Endothelial cell of umbilical vein (primary cell): ENCODE measurements around the gene APBB2. TPM values are rescaled to one million over a fixed set of nuclear protein-coding genes. Genes with fewer than 3 reads are reported as not detected.

Source experiments
- BruUV-seq: library from RNA; stranded (reverse); fragments of 400-500 nt; replicated peaks from 2 replicates; lab custom pipeline; 2021; lab: Mats Ljungman, UMichigan
- CTCF ChIA-PET: fragments of 300-600, 350-600 bp; sonication (Branson Sonifier 250); formaldehyde crosslinking; loops from one replicate; lab custom pipeline; 2021; ENCODE audit warnings: antibody characterized with exemption, inconsistent platforms; lab: Charles Lee
- POLR2A ChIA-PET: fragments of 300-600, 350-600 bp; sonication (Branson Sonifier 250); formaldehyde crosslinking; loops from one replicate; lab custom pipeline; 2021; ENCODE audit warnings: antibody characterized with exemption, inconsistent platforms; lab: Charles Lee
- DNase-seq: peaks from one replicate; pipeline ENCODE4 v3.0.0-alpha.2; 2011; ENCODE audit warnings: low read depth, low spot score
- FAIRE-seq: peaks from 2 replicates; lab custom pipeline; 2011; peaks lifted over from hg19 to GRCh38; lab: Jason Lieb, UNC
- H2AFZ ChIP-seq: 2 replicates; pipeline ENCODE4 v1.6.0; 2012; ENCODE audit warnings: low read depth, low read length, control low read depth, inconsistent platforms
- H3K27ac ChIP-seq: 2 replicates; pipeline ENCODE4 v1.5.1; 2011; ENCODE audit warnings: low read depth, mild to moderate bottlenecking, control low read depth, low read length, moderate library complexity; ENCODE audit not compliant: insufficient read depth
- H3K27me3 ChIP-seq, 2 experiments: 2 replicates each; pipeline versions ENCODE4 v1.6.0 to v1.6.1; 2011; ENCODE audit warnings: low read length in 2 of 2, mixed read lengths in 1 of 2; ENCODE audit not compliant: control insufficient read depth in 2 of 2, insufficient read depth in 2 of 2
- H3K36me3 ChIP-seq, 2 experiments: 2 replicates in 1 of 2; 3 replicates in 1 of 2; pipeline ENCODE4 v1.5.1; 2011; ENCODE audit warnings: low read length in 2 of 2, mild to moderate bottlenecking in 1 of 2, moderate library complexity in 1 of 2; ENCODE audit not compliant: control insufficient read depth in 2 of 2, insufficient read depth in 2 of 2; ENCODE audit errors: extremely low read depth in 1 of 2
- H3K4me1 ChIP-seq: 3 replicates; pipeline ENCODE4 v1.5.1; 2011; ENCODE audit warnings: mild to moderate bottlenecking, low read length; ENCODE audit not compliant: control insufficient read depth, insufficient read depth; ENCODE audit errors: extremely low read depth
- H3K4me2 ChIP-seq: 2 replicates; pipeline ENCODE4 v1.6.1; 2011; ENCODE audit warnings: low read length, control low read depth, mixed read lengths; ENCODE audit not compliant: insufficient read depth
- H3K4me3 ChIP-seq, 3 experiments: fragments of 200-600 bp in 1 of 3; sonication (generic), shearing (Covaris generic) in 1 of 3; replicated peaks in 1 of 3; 2 replicates each; pipeline ENCODE4 v1.5.1; 2011 to 2016; ENCODE audit warnings: control low read depth in 3 of 3, low read length in 3 of 3, mild to moderate bottlenecking in 2 of 3, inconsistent platforms in 1 of 3, low read depth in 1 of 3, moderate library complexity in 1 of 3; ENCODE audit not compliant: insufficient read depth in 1 of 3
- H3K79me2 ChIP-seq: 2 replicates; pipeline ENCODE4 v1.6.0; 2012; ENCODE audit warnings: low read length, inconsistent platforms; ENCODE audit not compliant: control insufficient read depth, insufficient read depth
- H3K9ac ChIP-seq: replicated peaks from 2 replicates; pipeline ENCODE3; 2011; ENCODE audit warnings: low read length, control low read depth; ENCODE audit not compliant: insufficient read depth; ENCODE audit errors: extremely low read depth
- H3K9me1 ChIP-seq: replicated peaks from 3 replicates; pipeline ENCODE4 v1.6.0; 2011; ENCODE audit warnings: mild to moderate bottlenecking, low read length; ENCODE audit not compliant: control insufficient read depth, insufficient read depth; ENCODE audit errors: extremely low read depth
- H3K9me3 ChIP-seq: replicated peaks from 2 replicates; pipeline ENCODE4 v1.5.1; 2012; ENCODE audit warnings: low read length, inconsistent platforms; ENCODE audit not compliant: control insufficient read depth, insufficient read depth
- H4K20me1 ChIP-seq: replicated peaks from 2 replicates; pipeline ENCODE3; 2011; ENCODE audit warnings: mild to moderate bottlenecking, low read length; ENCODE audit not compliant: control insufficient read depth, insufficient read depth; ENCODE audit errors: extremely low read depth
- EZH2 ChIP-seq: IDR thresholded peaks from 2 replicates; pipeline ENCODE4 v1.6.1; 2012; ENCODE audit warnings: borderline replicate concordance, low read depth, mild to moderate bottlenecking, moderate library complexity, low read length, inconsistent platforms; ENCODE audit not compliant: severe bottlenecking
- FOS ChIP-seq: IDR thresholded peaks from 2 replicates; pipeline ENCODE4 v1.6.1; 2011; ENCODE audit warnings: mild to moderate bottlenecking, low read length, moderate library complexity, borderline replicate concordance; ENCODE audit not compliant: insufficient read depth
- GATA2 ChIP-seq: IDR thresholded peaks from 2 replicates; pipeline ENCODE4 v1.7.0; 2011; ENCODE audit warnings: low read depth, mild to moderate bottlenecking, moderate library complexity, mixed read lengths, low read length; ENCODE audit not compliant: insufficient read length, insufficient read depth
- JUN ChIP-seq: IDR thresholded peaks from 2 replicates; pipeline ENCODE4 v1.6.1; 2011; ENCODE audit warnings: borderline replicate concordance, low read depth; ENCODE audit not compliant: insufficient read length, insufficient read depth
- MYC ChIP-seq: IDR thresholded peaks from one replicate; pipeline ENCODE4 v1.6.1; 2011; ENCODE audit warnings: mild to moderate bottlenecking, low read depth, low read length
- POLR2A ChIP-seq: IDR thresholded peaks from 2 replicates; pipeline ENCODE4 v1.6.1; 2012; ENCODE audit warnings: low read depth, mild to moderate bottlenecking, control low read depth, low read length
- POLR2AphosphoS5 ChIP-seq: IDR thresholded peaks from 2 replicates; pipeline ENCODE4 v1.6.1; 2012; ENCODE audit warnings: low read depth, mild to moderate bottlenecking, control low read depth, low read length, moderate library complexity; ENCODE audit not compliant: insufficient read depth
- dilution Hi-C: fragments of 300-500 bp; cut with MboI; formaldehyde crosslinking; loops from one replicate; pipeline ENCODE4 v1.15.0; 2019; ENCODE audit warnings: low sequenced_read_pairs; ENCODE audit not compliant: extremely low pct_ligation_motif_present
- intact Hi-C: fragments of 100-400 bp; cut with micrococcal nuclease; formaldehyde crosslinking; loops from one replicate; pipeline ENCODE4 v1.10.0; 2022
- polyA plus RNA-seq, 4 experiments: library from polyadenylated mRNA; depleted of rRNA in 3 of 4; stranded (reverse) in 3 of 4; unstranded in 1 of 4; fragments of >200 nt; gene quantifications; 2 replicates each; pipeline versions ENCODE4 v1.2.1 to v1.2.3, GENCODE V29; 2011 to 2012; ENCODE audit warnings: missing spikeins in 1 of 4
- total RNA-seq: library from RNA; stranded (reverse); gene quantifications from 2 replicates; pipeline ENCODE4 v1.2.3, GENCODE V29; 2021
- TF ChIP-seq, protein P1 (sequence below): IDR thresholded peaks from 2 replicates; pipeline ENCODE4 v1.6.1; 2011; ENCODE audit not compliant: insufficient read depth, insufficient read length
- TF ChIP-seq, protein P2 (sequence below), 2 donors: IDR thresholded peaks; 1 replicate in 1 of 2; 2 replicates in 1 of 2; pipeline ENCODE4 v1.5.1; 2011; ENCODE audit warnings: low read length in 2 of 2, mild to moderate bottlenecking in 2 of 2, moderate library complexity in 2 of 2, control low read depth in 1 of 2, inconsistent platforms in 1 of 2, low read depth in 1 of 2; ENCODE audit not compliant: insufficient read depth in 1 of 2; ENCODE audit errors: extremely low read depth in 1 of 2

The APBB2 gene
- total and polyA plus RNA-seq, 2 donors (not counting 3 experiments of a cell fraction or from before 2014, with no cell fraction given): 79.8 to 124 TPM

DNA sequence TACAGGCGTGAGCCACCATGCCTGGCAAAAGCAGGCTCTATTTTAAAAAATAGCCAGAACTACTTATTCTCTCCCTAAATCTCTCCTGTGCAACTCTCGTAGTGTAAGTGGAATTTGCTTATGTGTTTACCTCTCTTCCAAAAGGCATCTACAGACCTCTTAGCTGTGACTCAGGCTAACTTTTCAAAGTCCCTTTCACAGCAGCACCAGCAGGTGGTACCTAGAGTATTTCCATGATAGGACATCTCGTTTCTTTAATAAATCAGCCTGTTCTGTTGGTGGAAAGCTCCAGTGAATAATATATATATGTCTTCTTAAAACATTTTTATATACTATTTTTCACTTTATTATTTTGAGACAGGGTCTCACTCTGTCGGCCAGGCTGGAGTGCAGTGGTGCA lies 375.6 kb downstream of the APBB2 start:
- Histone ChIP-seq H3K79me2 (peaks cover 2% of the 10 kb centered on the region), H3K36me3 (peaks cover 0 to 17% of the 10 kb centered on the region in 2 experiments), H3K4me2 (no peak overlapping the region), H3K4me3 (no peak overlapping the region), H3K9me1 (no peaks in the 10 kb centered on the region), H2AFZ (no peak overlapping the region), H3K27me3 (no peaks in the 10 kb centered on the region), H3K4me1 (peaks cover 4% of the 10 kb centered on the region), H3K9me3 (no peaks in the 10 kb centered on the region), H4K20me1 (no peaks in the 10 kb centered on the region), H3K27ac (no peak overlapping the region), H3K9ac (no peak overlapping the region)
- DNase-seq (no peak), FAIRE-seq (no peak)
- ChIA-PET CTCF (interaction anchor here (1.9 to 3.1 kb wide), 2 partner anchors 10 to 13 kb away, joined by 4 to 25 read pairs; no protein-coding TSS in a partner anchor), POLR2A (no interaction called here)
- dilution Hi-C loops: no loop called here
- intact Hi-C loops: no loop called here
- TF ChIP-seq GATA2 (no peak), POLR2AphosphoS5 (no peak), EZH2 (no peak)
- TF ChIP-seq, protein P1, sequence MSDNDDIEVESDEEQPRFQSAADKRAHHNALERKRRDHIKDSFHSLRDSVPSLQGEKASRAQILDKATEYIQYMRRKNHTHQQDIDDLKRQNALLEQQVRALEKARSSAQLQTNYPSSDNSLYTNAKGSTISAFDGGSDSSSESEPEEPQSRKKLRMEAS: no peak
- no TSS peak for BruUV-seq

DNA sequence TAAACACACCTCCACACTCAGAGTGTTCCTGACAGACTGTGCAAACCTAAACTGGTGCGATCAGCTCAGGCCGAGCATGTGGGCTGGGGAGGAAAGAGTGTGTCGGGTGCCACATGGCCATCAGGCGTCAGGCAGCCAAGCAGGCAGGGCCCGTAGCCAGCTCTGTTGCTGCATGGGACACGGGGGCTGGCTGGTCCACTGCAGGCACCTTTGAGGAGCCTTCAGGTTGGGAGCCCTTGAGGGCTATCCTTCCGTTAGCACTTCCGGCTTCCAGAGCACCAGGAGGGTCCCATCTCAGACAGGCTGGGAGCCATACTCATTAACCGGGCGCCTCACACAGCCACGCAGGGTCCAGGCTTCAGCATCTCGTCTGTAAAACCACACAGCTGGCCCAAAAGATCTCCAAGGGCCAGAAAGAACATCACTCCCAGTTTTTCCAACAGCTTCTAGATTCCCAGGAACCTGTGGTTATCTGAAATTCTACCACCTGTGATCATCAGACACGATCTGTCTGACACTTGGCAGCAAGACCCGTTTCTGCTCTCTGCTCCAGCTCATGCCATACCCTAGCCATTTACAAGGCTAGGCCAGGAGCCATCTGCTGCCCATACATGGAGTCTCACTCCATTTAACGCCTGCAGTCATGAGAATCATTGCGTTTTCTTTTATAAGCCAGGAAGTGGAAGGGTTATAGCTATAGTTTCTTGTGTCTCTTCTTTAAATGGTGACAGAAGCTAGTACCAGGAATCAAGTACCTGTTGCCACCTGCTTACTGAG lies 377.1 kb downstream of the APBB2 start:
- intact Hi-C loops: no loop called here

More for the DNA sequence above, 377.1 kb downstream of the APBB2 start:
- Histone ChIP-seq H4K20me1 (no peaks in the 10 kb centered on the region), H3K4me1 (peaks cover 4% of the 10 kb centered on the region), H3K36me3 (peaks cover 2 to 17% of the 10 kb centered on the region in 2 experiments), H3K9me1 (no peaks in the 10 kb centered on the region), H3K4me2 (no peak overlapping the region), H3K9ac (no peak overlapping the region), H2AFZ (no peak overlapping the region), H3K4me3 (no peak overlapping the region), H3K9me3 (no peaks in the 10 kb centered on the region), H3K79me2 (peaks cover 2% of the 10 kb centered on the region), H3K27me3 (no peaks in the 10 kb centered on the region), H3K27ac (no peak overlapping the region)
- BruUV-seq: no TSS peak
- no peak for TF ChIP-seq FOS
- TF ChIP-seq POLR2A: no peak
- TF ChIP-seq, protein P1: no peak
- no peak for TF ChIP-seq EZH2
- TF ChIP-seq POLR2AphosphoS5: no peak
- no peak for TF ChIP-seq JUN
- TF ChIP-seq GATA2: no peak
- TF ChIP-seq MYC: no peak
- TF ChIP-seq, protein P2, sequence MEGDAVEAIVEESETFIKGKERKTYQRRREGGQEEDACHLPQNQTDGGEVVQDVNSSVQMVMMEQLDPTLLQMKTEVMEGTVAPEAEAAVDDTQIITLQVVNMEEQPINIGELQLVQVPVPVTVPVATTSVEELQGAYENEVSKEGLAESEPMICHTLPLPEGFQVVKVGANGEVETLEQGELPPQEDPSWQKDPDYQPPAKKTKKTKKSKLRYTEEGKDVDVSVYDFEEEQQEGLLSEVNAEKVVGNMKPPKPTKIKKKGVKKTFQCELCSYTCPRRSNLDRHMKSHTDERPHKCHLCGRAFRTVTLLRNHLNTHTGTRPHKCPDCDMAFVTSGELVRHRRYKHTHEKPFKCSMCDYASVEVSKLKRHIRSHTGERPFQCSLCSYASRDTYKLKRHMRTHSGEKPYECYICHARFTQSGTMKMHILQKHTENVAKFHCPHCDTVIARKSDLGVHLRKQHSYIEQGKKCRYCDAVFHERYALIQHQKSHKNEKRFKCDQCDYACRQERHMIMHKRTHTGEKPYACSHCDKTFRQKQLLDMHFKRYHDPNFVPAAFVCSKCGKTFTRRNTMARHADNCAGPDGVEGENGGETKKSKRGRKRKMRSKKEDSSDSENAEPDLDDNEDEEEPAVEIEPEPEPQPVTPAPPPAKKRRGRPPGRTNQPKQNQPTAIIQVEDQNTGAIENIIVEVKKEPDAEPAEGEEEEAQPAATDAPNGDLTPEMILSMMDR (IDR thresholded peaks at IDR 0.05; ENCODE audit: extremely low read depth in 1 of 2, insufficient read depth in 1 of 2, low read depth in 1 of 2, low read length in 2 of 2): no peak
- FAIRE-seq (no peak), DNase-seq (no peak)
- dilution Hi-C loops: no loop called here
- ChIA-PET CTCF (no interaction called here), POLR2A (no interaction called here)
